AG04449 (cell line): ENCODE measurements around the gene CACNB1.
A peak's percentile ranks its signal among the peaks of the same experiment; 100 is the strongest.

Source experiments
- CTCF ChIA-PET: fragments of 350-600 bp; formaldehyde crosslinking; extraction: SDS; loops from one replicate; lab custom pipeline; 2021; ENCODE audit warnings: antibody characterized with exemption; lab: Yijun Ruan, JAX
- POLR2A ChIA-PET: fragments of 400-600, 350-600 bp; formaldehyde crosslinking; extraction: SDS; loops from one replicate; lab custom pipeline; 2020; ENCODE audit warnings: antibody characterized with exemption, inconsistent platforms; lab: Yijun Ruan, JAX
- DNase-seq: peaks from one replicate; pipeline ENCODE4 v3.0.0-alpha.2; 2010; ENCODE audit warnings: low read depth, low spot score
- H3K4me3 ChIP-seq: 2 replicates; pipeline ENCODE4 v1.5.1; 2011; ENCODE audit warnings: low read depth, mild to moderate bottlenecking, control low read depth, low read length
- TF ChIP-seq, protein P1 (sequence below): IDR thresholded peaks from one replicate; pipeline ENCODE4 v1.5.1; 2011; ENCODE audit warnings: mild to moderate bottlenecking, moderate library complexity, low read length, control low read depth, inconsistent platforms; ENCODE audit not compliant: insufficient read depth; ENCODE audit errors: missing control alignments

CACNB1 gene

DNA sequence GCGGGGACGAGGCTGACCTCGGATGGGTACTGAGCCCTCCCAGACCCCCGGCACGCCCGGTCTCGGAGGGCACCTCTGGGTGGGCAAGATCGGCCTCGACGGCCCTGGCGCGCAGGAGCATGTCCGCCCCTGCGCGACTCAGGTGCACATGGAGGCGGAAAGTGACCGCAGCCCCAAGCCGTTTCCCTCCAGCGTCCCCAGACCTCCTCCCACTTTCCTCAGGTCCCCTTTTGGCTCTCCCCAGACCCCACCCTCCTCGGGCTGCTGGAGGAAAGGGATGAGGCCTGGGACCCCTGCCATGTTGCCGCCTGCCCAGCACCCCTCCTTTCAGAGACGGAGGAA lies 12.6 kb upstream of the CACNB1 start:
- TF ChIP-seq, protein P1, sequence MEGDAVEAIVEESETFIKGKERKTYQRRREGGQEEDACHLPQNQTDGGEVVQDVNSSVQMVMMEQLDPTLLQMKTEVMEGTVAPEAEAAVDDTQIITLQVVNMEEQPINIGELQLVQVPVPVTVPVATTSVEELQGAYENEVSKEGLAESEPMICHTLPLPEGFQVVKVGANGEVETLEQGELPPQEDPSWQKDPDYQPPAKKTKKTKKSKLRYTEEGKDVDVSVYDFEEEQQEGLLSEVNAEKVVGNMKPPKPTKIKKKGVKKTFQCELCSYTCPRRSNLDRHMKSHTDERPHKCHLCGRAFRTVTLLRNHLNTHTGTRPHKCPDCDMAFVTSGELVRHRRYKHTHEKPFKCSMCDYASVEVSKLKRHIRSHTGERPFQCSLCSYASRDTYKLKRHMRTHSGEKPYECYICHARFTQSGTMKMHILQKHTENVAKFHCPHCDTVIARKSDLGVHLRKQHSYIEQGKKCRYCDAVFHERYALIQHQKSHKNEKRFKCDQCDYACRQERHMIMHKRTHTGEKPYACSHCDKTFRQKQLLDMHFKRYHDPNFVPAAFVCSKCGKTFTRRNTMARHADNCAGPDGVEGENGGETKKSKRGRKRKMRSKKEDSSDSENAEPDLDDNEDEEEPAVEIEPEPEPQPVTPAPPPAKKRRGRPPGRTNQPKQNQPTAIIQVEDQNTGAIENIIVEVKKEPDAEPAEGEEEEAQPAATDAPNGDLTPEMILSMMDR = no peak
- H3K4me3 ChIP-seq = peak overlapping the region; percentile 51
- no peak for DNase-seq
- ChIA-PET POLR2A (interaction anchor here (1.7 to 3.3 kb wide), 2 partner anchors 8 to 10 kb away, joined by 6 to 13 read pairs; partner anchors contain the start of gene RPL19), CTCF (interaction anchor here (0.8 to 13.8 kb wide), 7 partner anchors 16 to 412 kb away, joined by 3 to 429 read pairs (median 4); no protein-coding TSS in a partner anchor)

DNA sequence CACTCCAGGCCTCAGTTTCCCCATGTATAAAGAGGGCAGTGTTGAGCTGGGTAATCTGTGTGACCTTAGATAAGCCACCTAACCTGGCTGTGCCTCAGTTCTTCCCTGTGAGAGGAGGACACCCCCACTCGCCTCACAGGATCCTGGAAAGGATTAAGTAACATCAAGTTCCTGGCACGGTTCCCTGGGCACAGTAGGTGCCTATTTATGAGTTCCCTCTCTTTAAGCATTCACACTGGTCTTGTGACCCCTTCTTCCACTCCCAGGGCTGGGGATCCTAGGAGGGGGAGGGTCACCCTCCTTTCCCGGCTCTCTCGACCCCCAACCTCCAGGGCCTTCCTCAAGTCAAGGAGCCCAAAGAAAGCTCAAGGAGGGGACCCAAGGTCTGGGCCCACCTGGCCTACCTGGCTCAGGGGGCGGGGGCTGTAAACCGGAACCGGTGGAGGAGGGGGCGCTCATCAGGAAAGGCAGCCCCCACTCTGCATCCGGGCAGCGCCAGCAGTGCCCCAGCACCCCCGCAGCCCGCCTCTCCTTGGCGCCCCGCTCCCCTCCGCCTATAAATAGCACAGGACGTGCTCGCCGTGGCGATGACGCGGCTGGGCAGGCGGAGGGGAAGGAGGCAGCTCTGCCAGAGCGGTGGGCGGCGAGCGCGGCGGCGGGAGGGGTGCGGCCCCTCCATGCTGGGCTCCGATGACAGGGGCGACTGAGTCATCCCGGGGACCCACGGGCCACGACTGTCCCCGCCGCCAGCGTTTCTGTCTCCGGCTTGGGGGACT lies 12.0 kb upstream of the CACNB1 start:
- CTCF ChIA-PET = interaction anchor here (0.8 to 13.8 kb wide), 10 partner anchors 15 to 412 kb away, joined by 3 to 429 read pairs (median 4); partner anchors contain the start of gene STAC2
- no peak for DNase-seq
- POLR2A ChIA-PET = interaction anchor here (1.7 to 3.3 kb wide), 2 partner anchors 8 to 10 kb away, joined by 6 to 13 read pairs; partner anchors contain the start of gene RPL19
- TF ChIP-seq, protein P1 = no peak
- H3K4me3 ChIP-seq = peak overlapping the region; percentile 51

DNA sequence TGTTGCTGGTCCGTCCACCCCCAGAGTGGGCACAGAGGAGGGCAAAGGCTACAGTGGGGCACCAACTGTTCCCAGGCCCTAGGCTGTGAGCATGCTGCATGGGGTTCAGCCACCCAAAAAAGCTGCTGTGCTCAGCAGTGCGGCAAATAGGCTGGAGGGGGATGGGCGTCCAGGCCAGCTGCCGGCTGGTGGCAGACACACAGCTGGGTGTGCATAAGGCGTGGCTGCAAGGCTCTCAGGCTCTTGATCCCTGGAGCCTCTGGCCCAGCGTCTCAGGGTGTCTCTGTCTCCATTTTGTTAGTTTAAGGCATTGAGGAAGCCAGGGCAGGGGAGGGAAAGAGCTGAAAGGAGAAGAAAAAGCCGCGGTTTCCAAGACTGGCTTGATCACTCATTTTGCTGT lies 11.4 kb upstream of the CACNB1 start:
- no peak overlapping the region for H3K4me3 ChIP-seq
- CTCF ChIA-PET = interaction anchor here (0.8 to 13.8 kb wide), 10 partner anchors 17 to 413 kb away, joined by 3 to 429 read pairs (median 4); partner anchors contain the start of gene STAC2
- DNase-seq = no peak
- POLR2A ChIA-PET = interaction anchor here (1.7 to 3.3 kb wide), 2 partner anchors 9 kb away, joined by 6 to 13 read pairs; partner anchors contain the start of gene RPL19
- TF ChIP-seq, protein P1 = no peak

DNA sequence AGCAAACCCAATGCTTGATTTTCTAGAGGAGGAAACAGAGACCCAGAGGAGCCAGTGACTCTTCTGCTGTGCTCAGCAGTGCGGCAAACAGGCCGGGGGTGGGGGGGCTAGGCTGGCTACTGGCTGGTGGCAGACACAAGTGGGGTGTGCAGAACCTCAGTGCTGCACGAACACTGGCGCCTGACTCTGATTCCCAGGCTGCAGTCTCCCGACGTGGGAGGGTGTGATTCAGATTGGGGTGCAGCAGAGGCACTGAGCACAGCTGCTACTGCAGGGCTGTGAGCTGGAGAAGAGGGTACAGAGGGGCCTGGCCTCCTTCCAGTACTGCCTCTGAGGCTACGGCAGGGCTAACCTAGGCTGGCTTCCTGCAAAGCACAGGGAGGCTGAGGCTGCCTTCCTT lies 10.7 kb upstream of the CACNB1 start:
- ChIA-PET CTCF (interaction anchor here (1.1 to 13.8 kb wide), 4 partner anchors 15 to 225 kb away, joined by 3 to 429 read pairs (median 6); no protein-coding TSS in a partner anchor), POLR2A (interaction anchor here (2.9 to 3.3 kb wide), 2 partner anchors 8 to 36 kb away, joined by 13 to 18 read pairs; partner anchors contain the start of gene RPL19)
- no peak for DNase-seq
- TF ChIP-seq, protein P1 = no peak
- H3K4me3 ChIP-seq = no peak overlapping the region

DNA sequence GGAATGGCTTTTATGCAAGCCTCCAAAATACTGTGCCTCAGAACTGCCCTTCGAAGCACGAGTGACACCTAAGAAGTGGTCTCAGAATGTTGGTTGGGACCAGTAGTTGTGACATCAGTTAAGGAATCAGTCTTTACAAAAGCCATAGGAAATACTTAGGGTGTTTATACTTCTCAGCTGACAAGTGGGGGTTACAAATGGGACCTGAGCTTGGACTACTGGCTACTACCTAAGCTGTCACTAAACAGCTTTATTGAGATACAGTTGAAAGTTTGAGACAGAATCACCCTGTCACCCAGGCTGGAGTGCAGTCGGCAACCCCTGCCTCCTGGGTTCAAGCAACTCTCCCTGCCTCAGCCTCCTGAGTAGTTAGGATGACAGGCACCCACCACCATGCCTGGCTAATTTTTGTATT lies 7.7 kb upstream of the CACNB1 start:
- TF ChIP-seq, protein P1 = no peak
- no peak overlapping the region for H3K4me3 ChIP-seq
- DNase-seq = no peak
- CTCF ChIA-PET = interaction anchor here (1.5 to 13.8 kb wide), 2 partner anchors 10 to 35 kb away, joined by 3 to 429 read pairs; no protein-coding TSS in a partner anchor
- POLR2A ChIA-PET = interaction anchor here (0.7 kb wide), 1 partner anchor 31 kb away, joined by 3 read pairs; no protein-coding TSS in a partner anchor

DNA sequence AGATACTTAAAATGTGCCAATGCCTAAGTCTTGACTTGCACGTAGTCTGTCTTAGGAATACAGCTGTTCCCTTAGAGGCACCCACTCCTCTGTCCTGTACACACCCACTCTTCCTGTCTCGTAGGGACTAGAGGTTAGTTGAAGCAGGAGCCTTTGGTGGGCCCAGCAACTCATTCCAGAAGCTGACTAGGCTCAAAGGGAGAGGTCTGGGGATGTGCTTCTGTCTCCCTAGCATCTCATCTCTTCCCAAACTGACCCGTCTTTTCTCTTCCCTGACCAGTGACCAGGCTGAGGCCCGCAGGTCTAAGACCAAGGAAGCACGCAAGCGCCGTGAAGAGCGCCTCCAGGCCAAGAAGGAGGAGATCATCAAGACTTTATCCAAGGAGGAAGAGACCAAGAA lies 6.8 kb upstream of the CACNB1 start:
- DNase-seq = no peak
- TF ChIP-seq, protein P1 = no peak
- ChIA-PET POLR2A (no interaction called here), CTCF (interaction anchor here (1.5 to 13.8 kb wide), 2 partner anchors 9 to 36 kb away, joined by 3 to 429 read pairs; no protein-coding TSS in a partner anchor)
- H3K4me3 ChIP-seq = no peak overlapping the region
